H1 (cell line): Measurements from ENCODE around the gene OCLN. TPM values are rescaled to one million over a fixed set of nuclear protein-coding genes. Genes with fewer than 3 reads are reported as not detected.

ENCODE experiments used
- CTCF ChIA-PET: fragments of 300-600 bp; sonication (Branson Sonifier 250); formaldehyde crosslinking; loops from one replicate; lab custom pipeline; 2021; ENCODE audit not compliant: partially characterized antibody; lab: Charles Lee
- POLR2A ChIA-PET: fragments of 300-600 bp; sonication (Branson Sonifier 250); formaldehyde crosslinking; loops from one replicate; lab custom pipeline; 2021; ENCODE audit warnings: inconsistent platforms; ENCODE audit not compliant: partially characterized antibody; lab: Charles Lee
- DNase-seq, 2 experiments: peaks; one replicate each; pipeline versions ENCODE4 v3.0.0 to v3.0.0-alpha.2; 2010 to 2022; ENCODE audit warnings: low spot score in 2 of 2, low read depth in 1 of 2, mixed read lengths in 1 of 2
- FAIRE-seq: peaks from 2 replicates; lab custom pipeline; 2011; peaks lifted over from hg19 to GRCh38; lab: Jason Lieb, UNC
- H2AFZ ChIP-seq: 2 replicates; pipeline ENCODE4 v1.8.1; 2012; ENCODE audit warnings: low read length, inconsistent platforms
- H2AK5ac ChIP-seq: 2 replicates; pipeline ENCODE4 v1.6.1; 2013; ENCODE audit warnings: low read depth, low read length
- H2BK120ac ChIP-seq: replicated peaks from 2 replicates; pipeline ENCODE3; 2013; ENCODE audit warnings: low read depth, low read length, inconsistent platforms
- H2BK12ac ChIP-seq: 2 replicates; pipeline ENCODE4 v1.6.1; 2013; ENCODE audit warnings: low read depth, low read length
- H2BK15ac ChIP-seq: 2 replicates; pipeline ENCODE4 v1.6.1; 2013; ENCODE audit warnings: low read length
- H2BK20ac ChIP-seq: 2 replicates; pipeline ENCODE4 v1.6.1; 2013; ENCODE audit warnings: low read length
- H2BK5ac ChIP-seq: 2 replicates; pipeline ENCODE4 v1.6.1; 2013; ENCODE audit warnings: low read depth, low read length
- H3K14ac ChIP-seq: 2 replicates; pipeline ENCODE4 v1.6.1; 2013; ENCODE audit warnings: inconsistent platforms; ENCODE audit not compliant: insufficient read length
- H3K18ac ChIP-seq: 2 replicates; pipeline ENCODE4 v1.6.1; 2013; ENCODE audit warnings: low read length; ENCODE audit errors: extremely low read depth
- H3K23ac ChIP-seq: 2 replicates; pipeline ENCODE4 v1.6.1; 2013; ENCODE audit warnings: inconsistent platforms; ENCODE audit not compliant: insufficient read length
- H3K23me2 ChIP-seq: 2 replicates; pipeline ENCODE4 v1.6.1; 2013; ENCODE audit warnings: low read depth, low read length
- H3K27ac ChIP-seq: 2 replicates; pipeline ENCODE4 v1.6.1; 2011; ENCODE audit warnings: low read depth, low read length, inconsistent platforms
- H3K27me3 ChIP-seq, 4 experiments: replicated peaks in 1 of 4; 1 replicate in 1 of 4; 2 replicates in 3 of 4; pipeline versions ENCODE4 v1.6.1 to v1.8.1; 2011 to 2013; ENCODE audit warnings: low read length in 3 of 4, mild to moderate bottlenecking in 3 of 4, inconsistent platforms in 2 of 4, mixed read lengths in 2 of 4, moderate library complexity in 1 of 4; ENCODE audit not compliant: control insufficient read depth in 3 of 4, insufficient read depth in 3 of 4; ENCODE audit errors: extremely low read depth in 1 of 4
- H3K36me3 ChIP-seq, 4 experiments: 2 replicates each; pipeline versions ENCODE4 v1.6.1 to v1.8.1; 2011 to 2013; ENCODE audit warnings: mild to moderate bottlenecking in 4 of 4, low read length in 3 of 4, moderate library complexity in 2 of 4, control low read depth in 1 of 4, inconsistent platforms in 1 of 4; ENCODE audit not compliant: insufficient read depth in 4 of 4, control insufficient read depth in 2 of 4
- H3K4ac ChIP-seq: replicated peaks from 2 replicates; pipeline ENCODE3; 2013; ENCODE audit warnings: low read length, low read depth, mixed read lengths, inconsistent platforms; ENCODE audit not compliant: insufficient read length
- H3K4me1 ChIP-seq, 4 experiments: replicated peaks in 1 of 4; 1 replicate in 1 of 4; 2 replicates in 3 of 4; pipeline versions ENCODE4 v1.6.1 to v1.8.1; 2011 to 2013; ENCODE audit warnings: low read length in 3 of 4, inconsistent platforms in 2 of 4, mixed read lengths in 1 of 4; ENCODE audit not compliant: insufficient read depth in 4 of 4, control insufficient read depth in 3 of 4
- H3K4me2 ChIP-seq, 2 experiments: 2 replicates each; pipeline versions ENCODE4 v1.6.1 to v1.8.1; 2011 to 2013; ENCODE audit warnings: low read depth in 2 of 2, low read length in 2 of 2, control low read depth in 1 of 2, inconsistent platforms in 1 of 2, mild to moderate bottlenecking in 1 of 2; ENCODE audit not compliant: insufficient read depth in 1 of 2
- H3K4me3 ChIP-seq, 4 experiments: fragments of 200-600, 300-600 bp in 1 of 4; sonication (generic), shearing (Covaris generic), sonication (Bioruptor Twin) in 1 of 4; 2 replicates each; pipeline versions ENCODE4 v1.5.1 to v1.8.1; 2011 to 2016; ENCODE audit warnings: low read length in 4 of 4, low read depth in 3 of 4, control low read depth in 2 of 4, inconsistent platforms in 2 of 4, mild to moderate bottlenecking in 2 of 4, mixed read lengths in 1 of 4, moderate library complexity in 1 of 4; ENCODE audit not compliant: insufficient read depth in 2 of 4; ENCODE audit errors: extremely low read depth in 1 of 4
- H3K56ac ChIP-seq: replicated peaks from 2 replicates; pipeline ENCODE3; 2013; ENCODE audit warnings: low read depth, mild to moderate bottlenecking, mixed read lengths, low read length, inconsistent platforms; ENCODE audit not compliant: insufficient read length
- H3K79me1 ChIP-seq: 2 replicates; pipeline ENCODE4 v1.6.1; 2013; ENCODE audit warnings: low read depth, low read length, control low read depth
- H3K79me2 ChIP-seq, 2 experiments: 2 replicates each; pipeline versions ENCODE4 v1.6.1 to v1.8.1; 2012 to 2013; ENCODE audit warnings: low read length in 2 of 2, mild to moderate bottlenecking in 2 of 2, inconsistent platforms in 1 of 2; ENCODE audit not compliant: insufficient read depth in 2 of 2, control insufficient read depth in 1 of 2
- H3K9ac ChIP-seq, 4 experiments: replicated peaks in 1 of 4; 1 replicate in 1 of 4; 2 replicates in 3 of 4; pipeline versions ENCODE4 v1.6.1 to v1.8.1; 2011 to 2013; ENCODE audit warnings: low read depth in 3 of 4, low read length in 3 of 4, control low read depth in 2 of 4, mild to moderate bottlenecking in 2 of 4, moderate library complexity in 2 of 4, inconsistent platforms in 1 of 4; ENCODE audit errors: extremely low read depth in 1 of 4
- H3K9me3 ChIP-seq, 2 experiments: 2 replicates each; pipeline versions ENCODE4 v1.6.1 to v1.8.1; 2012 to 2013; ENCODE audit warnings: mild to moderate bottlenecking in 2 of 2, moderate library complexity in 2 of 2, control low read depth in 1 of 2, inconsistent platforms in 1 of 2, low read depth in 1 of 2, low read length in 1 of 2, mixed read lengths in 1 of 2; ENCODE audit not compliant: insufficient read depth in 2 of 2
- H4K20me1 ChIP-seq, 2 experiments: replicated peaks in 1 of 2; 2 replicates each; pipeline versions ENCODE3 to v1.8.1; 2011 to 2013; ENCODE audit warnings: inconsistent platforms in 2 of 2, low read length in 2 of 2, mild to moderate bottlenecking in 1 of 2; ENCODE audit not compliant: insufficient read depth in 2 of 2, control insufficient read depth in 1 of 2
- H4K5ac ChIP-seq: 2 replicates; pipeline ENCODE4 v1.6.1; 2013; ENCODE audit warnings: low read length, low read depth, mixed read lengths, inconsistent platforms; ENCODE audit not compliant: insufficient read length
- H4K8ac ChIP-seq: 2 replicates; pipeline ENCODE4 v1.8.0; 2013; ENCODE audit warnings: mild to moderate bottlenecking, moderate library complexity, low read length, inconsistent platforms; ENCODE audit not compliant: insufficient read depth; ENCODE audit errors: extremely low read depth
- H4K91ac ChIP-seq: replicated peaks from 2 replicates; pipeline ENCODE3; 2013; ENCODE audit warnings: low read length, mixed read lengths, inconsistent platforms; ENCODE audit not compliant: insufficient read length
- CBX8 ChIP-seq: fragments of 300-800, 300-1000 bp; sonication (generic); IDR thresholded peaks from 2 replicates; pipeline ENCODE4 v1.7.1; 2016; ENCODE audit warnings: low read depth, low read length, borderline replicate concordance
- GTF2F1 ChIP-seq: IDR thresholded peaks from 2 replicates; pipeline ENCODE4 v1.6.1; 2012; ENCODE audit warnings: low read depth, low read length, improper control_type of control experiment, borderline replicate concordance
- POLR2AphosphoS5 ChIP-seq: IDR thresholded peaks from 2 replicates; pipeline ENCODE4 v1.6.1; 2011; ENCODE audit warnings: low read depth, low read length
- SIRT6 ChIP-seq: IDR thresholded peaks from one replicate; pipeline ENCODE4 v1.7.1; 2012; ENCODE audit warnings: low read length, inconsistent platforms
- WGBS, 2 experiments: shearing (Covaris generic) in 1 of 2; methylation state at CpG; one replicate each; pipeline versions ENCODE4 v1.1.6 to v1.1.7; 2013 to 2015; ENCODE audit warnings: low lambda C conversion rate in 2 of 2, mixed read lengths in 2 of 2, inconsistent platforms in 1 of 2, low coverage in 1 of 2, missing lambda C conversion rate in 1 of 2; ENCODE audit not compliant: insufficient replicate concordance in 2 of 2, insufficient coverage in 1 of 2, insufficient read length in 1 of 2; ENCODE audit errors: extremely low coverage in 1 of 2, missing lambda C conversion rate in 1 of 2; 5-methylcytosine and 5-hydroxymethylcytosine counted together
- long read RNA-seq, 2 experiments: library from RNA in 1 of 2; library from capped mRNA in 1 of 2; stranded (forward); transcript quantifications; one replicate each; pipeline ENCODE4 v2.0.0, GENCODE V29; 2021; ENCODE audit warnings: inconsistent platforms in 1 of 2
- polyA minus RNA-seq, 3 experiments: library from RNA; depleted of rRNA, polyadenylated mRNA; stranded (reverse); fragments of >200 nt; gene quantifications; 1 replicate in 2 of 3; 2 replicates in 1 of 3; pipeline ENCODE4 v1.2.3, GENCODE V29; 2011
- polyA plus RNA-seq, 7 experiments: library from polyadenylated mRNA; depleted of rRNA in 3 of 7; stranded (reverse) in 5 of 7; unstranded in 2 of 7; fragments of >200 nt in 5 of 7; fragments of 200-250 nt in 2 of 7; gene quantifications; 1 replicate in 5 of 7; 2 replicates in 1 of 7; 4 replicates in 1 of 7; pipeline versions ENCODE4 v1.2.1 to v1.2.3, GENCODE V29; 2011 to 2013; ENCODE audit warnings: missing spikeins in 2 of 7, mixed read lengths in 2 of 7
- total RNA-seq: library from RNA; stranded (reverse); fragmentation: NEBNext Ultra II Directional; extraction: Animal tissue kit (Norgen Biotek cat#: 25700); gene quantifications from 2 replicates; pipeline ENCODE4 v1.2.1, GENCODE V29; 2021
- TF ChIP-seq, protein P1 (sequence below): IDR thresholded peaks from 2 replicates; pipeline ENCODE4 v1.6.1; 2012; ENCODE audit warnings: low read length, inconsistent platforms

Gene OCLN, protein sequence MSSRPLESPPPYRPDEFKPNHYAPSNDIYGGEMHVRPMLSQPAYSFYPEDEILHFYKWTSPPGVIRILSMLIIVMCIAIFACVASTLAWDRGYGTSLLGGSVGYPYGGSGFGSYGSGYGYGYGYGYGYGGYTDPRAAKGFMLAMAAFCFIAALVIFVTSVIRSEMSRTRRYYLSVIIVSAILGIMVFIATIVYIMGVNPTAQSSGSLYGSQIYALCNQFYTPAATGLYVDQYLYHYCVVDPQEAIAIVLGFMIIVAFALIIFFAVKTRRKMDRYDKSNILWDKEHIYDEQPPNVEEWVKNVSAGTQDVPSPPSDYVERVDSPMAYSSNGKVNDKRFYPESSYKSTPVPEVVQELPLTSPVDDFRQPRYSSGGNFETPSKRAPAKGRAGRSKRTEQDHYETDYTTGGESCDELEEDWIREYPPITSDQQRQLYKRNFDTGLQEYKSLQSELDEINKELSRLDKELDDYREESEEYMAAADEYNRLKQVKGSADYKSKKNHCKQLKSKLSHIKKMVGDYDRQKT
- total RNA-seq (76.3 and 85.5 TPM in 2 replicates), polyA plus RNA-seq (2011; rRNA removed) (19.8 and 27.9 TPM in 2 replicates), polyA minus RNA-seq (2011; rRNA and poly(A)+ RNA removed) (111 and 145 TPM in 2 replicates)
- 25.1 TPM for polyA plus RNA-seq (2011; cell fraction: cytosol; rRNA removed)
- polyA plus RNA-seq (2011; cell fraction: nucleus; rRNA removed), result 12.6 TPM
- 23.6 to 38.1 TPM (median 35.5 TPM) in 4 replicates for polyA plus RNA-seq (2012, experiment 1 of 2)
- polyA plus RNA-seq (2012, experiment 2 of 2), result 2.6 TPM
- 51.5 TPM for polyA plus RNA-seq (2013, experiment 1 of 2)
- 55.0 TPM for polyA plus RNA-seq (2013, experiment 2 of 2)
- polyA minus RNA-seq (2011; cell fraction: cytosol; rRNA and poly(A)+ RNA removed), result 47.8 TPM
- 57.8 TPM for polyA minus RNA-seq (2011; cell fraction: nucleus; rRNA and poly(A)+ RNA removed)
- long read RNA-seq, experiment 1, partial matches to known transcripts, result 10 of 27 reads
- long read RNA-seq, experiment 1, other reads (novel, unspliced or antisense), result 13 of 27 reads
- long read RNA-seq, experiment 2, full-length matches to known transcripts, result 9 of 29 reads
- long read RNA-seq, experiment 2, partial matches to known transcripts, result 2 of 29 reads
- long read RNA-seq, experiment 2, other reads (novel, unspliced or antisense), result 18 of 29 reads

DNA sequence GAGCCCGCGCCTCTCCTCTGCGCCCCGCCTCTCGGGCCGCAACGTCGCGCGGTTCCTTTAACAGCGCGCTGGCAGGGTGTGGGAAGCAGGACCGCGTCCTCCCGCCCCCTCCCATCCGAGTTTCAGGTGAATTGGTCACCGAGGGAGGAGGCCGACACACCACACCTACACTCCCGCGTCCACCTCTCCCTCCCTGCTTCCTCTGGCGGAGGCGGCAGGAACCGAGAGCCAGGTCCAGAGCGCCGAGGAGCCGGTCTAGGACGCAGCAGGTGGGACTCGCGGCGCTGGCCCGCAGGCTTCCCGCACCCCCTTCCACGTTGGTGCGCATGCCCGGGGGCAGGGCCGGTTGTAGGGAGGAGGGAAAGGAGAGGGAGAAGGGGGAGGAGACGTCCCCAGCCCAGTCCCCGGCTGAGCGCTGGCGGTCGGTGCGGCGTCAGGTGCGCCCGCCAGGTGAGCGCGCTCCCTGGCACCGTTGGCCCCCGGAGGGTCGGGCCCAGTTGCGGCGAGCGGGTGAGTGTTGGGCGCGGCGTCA is at the start of gene OCLN:
OCLN (plus strand) TSS at position 400 of the 532 bp plus-strand sequence. CDS start 11,455 bp downstream, outside the sequence.
- Histone ChIP-seq H3K23ac (no peak within 1 kb of the TSS), H3K14ac (no peak within 1 kb of the TSS), H3K27ac (peak within 1 kb of the TSS; percentile 93), H4K5ac (peak within 1 kb of the TSS; percentile 97), H3K9me3 (no peaks in the 10 kb centered on the region), H2BK20ac (peak within 1 kb of the TSS; percentile 74; the same call in 1 of the 2 replicates), H4K8ac (peak within 1 kb of the TSS; percentile 99), H4K20me1 (peaks cover 0 to 1% of the 10 kb centered on the region in 2 experiments), H3K4me1 (peaks cover 0 to 9% (median 6%) of the 10 kb centered on the region in 4 experiments; a peak in 4 of 7 replicates), H3K27me3 (no peaks in the 10 kb centered on the region), H3K79me2 (peaks cover 9 to 37% of the 10 kb centered on the region in 2 experiments), H3K36me3 (no peaks in the 10 kb centered on the region), H2BK12ac (peak within 1 kb of the TSS; percentile 94), H2BK15ac (peak within 1 kb of the TSS; percentile 88; the same call in 1 of the 2 replicates), H3K4me3 (peak within 1 kb of the TSS; percentile 82 to 96 (median 92)), H3K23me2 (peaks cover 2% of the 10 kb centered on the region; the same call in 1 of the 2 replicates), H3K9ac (peak within 1 kb of the TSS; percentile 87 to 94 (median 89)), H2AFZ (peak within 1 kb of the TSS; percentile 65; the same call in 1 of the 2 replicates), H3K79me1 (peaks cover 3% of the 10 kb centered on the region; the same call in 1 of the 2 replicates), H4K91ac (peak within 1 kb of the TSS; percentile 90), H3K56ac (peak within 1 kb of the TSS; percentile 78), H3K4ac (peak within 1 kb of the TSS; percentile 65), H3K18ac (peak within 1 kb of the TSS; percentile 89), H2AK5ac (no peak within 1 kb of the TSS), H2BK120ac (no peak within 1 kb of the TSS), H3K4me2 (peak within 1 kb of the TSS; percentile 78 to 87), H2BK5ac (peak within 1 kb of the TSS; percentile 95)
- WGBS, 2 experiments, result 1% methylated on average over 33 of the region's 56 CpGs; no CpG with 5 or more reads in 1 of the 2 experiments
- ChIA-PET CTCF (interaction anchor here (1.0 kb wide), 1 partner anchor 28 kb away, joined by 3 read pairs; no protein-coding TSS in a partner anchor), POLR2A (interaction anchor here (1.2 to 1.8 kb wide), 5 partner anchors 9 to 399 kb away, joined by 3 to 8 read pairs (median 4); partner anchors contain the start of genes MARVELD2 and SLC30A5)
- FAIRE-seq (no peak), DNase-seq (peak; percentile 74 to 92)
- TF ChIP-seq SIRT6 (no peak), CBX8 (no peak), POLR2AphosphoS5 (peak; percentile 94), GTF2F1 (no peak)
- TF ChIP-seq, protein P1, sequence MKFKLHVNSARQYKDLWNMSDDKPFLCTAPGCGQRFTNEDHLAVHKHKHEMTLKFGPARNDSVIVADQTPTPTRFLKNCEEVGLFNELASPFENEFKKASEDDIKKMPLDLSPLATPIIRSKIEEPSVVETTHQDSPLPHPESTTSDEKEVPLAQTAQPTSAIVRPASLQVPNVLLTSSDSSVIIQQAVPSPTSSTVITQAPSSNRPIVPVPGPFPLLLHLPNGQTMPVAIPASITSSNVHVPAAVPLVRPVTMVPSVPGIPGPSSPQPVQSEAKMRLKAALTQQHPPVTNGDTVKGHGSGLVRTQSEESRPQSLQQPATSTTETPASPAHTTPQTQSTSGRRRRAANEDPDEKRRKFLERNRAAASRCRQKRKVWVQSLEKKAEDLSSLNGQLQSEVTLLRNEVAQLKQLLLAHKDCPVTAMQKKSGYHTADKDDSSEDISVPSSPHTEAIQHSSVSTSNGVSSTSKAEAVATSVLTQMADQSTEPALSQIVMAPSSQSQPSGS, result no peak
